Measurements from ENCODE around the gene SELENOF.

- TF ChIP-seq POLR2AphosphoS5 (IDR thresholded peaks at IDR 0.05; ENCODE audit: low read depth) (no peak), CTCF (IDR thresholded peaks at IDR 0.05; ENCODE audit: insufficient read depth, low read length) (no peak)
These were observed 19.8 kb upstream of the SELENOF start for GRCh38 chr1:86933562-86934377.

All from HL-60 (cell line).